Posterior vena cava (tissue), 2 donors: Measurements from ENCODE around the gene MGAT3. TPM values are rescaled to one million over a fixed set of nuclear protein-coding genes. Genes with fewer than 3 reads are reported as not detected.

Source experiments
- DNase-seq: peaks from one replicate; pipeline ENCODE4 v3.0.0-alpha.2; 2020; ENCODE audit warnings: low spot score
- intact Hi-C, 2 donors: fragments of 100-400 bp; cut with DNase I; formaldehyde crosslinking; loops; one replicate each; pipeline versions ENCODE4 v1.14.1 to v1.14.2; 2022 to 2023
- total RNA-seq, 2 donors: library from RNA; stranded (reverse); fragmentation: NEBNext Ultra II Directional; extraction: Animal tissue kit (Norgen Biotek cat#: 25700); gene quantifications; one replicate each; pipeline ENCODE4 v1.2.1, GENCODE V29; 2021
- donor health status: DM: yes; HTN: yes; CAD: no.
- donor health status: DM: yes; HTN: yes; CAD: no.

MGAT3 gene
- total RNA-seq, 2 donors from 2014 or later: 2.3 to 3.2 TPM

DNA sequence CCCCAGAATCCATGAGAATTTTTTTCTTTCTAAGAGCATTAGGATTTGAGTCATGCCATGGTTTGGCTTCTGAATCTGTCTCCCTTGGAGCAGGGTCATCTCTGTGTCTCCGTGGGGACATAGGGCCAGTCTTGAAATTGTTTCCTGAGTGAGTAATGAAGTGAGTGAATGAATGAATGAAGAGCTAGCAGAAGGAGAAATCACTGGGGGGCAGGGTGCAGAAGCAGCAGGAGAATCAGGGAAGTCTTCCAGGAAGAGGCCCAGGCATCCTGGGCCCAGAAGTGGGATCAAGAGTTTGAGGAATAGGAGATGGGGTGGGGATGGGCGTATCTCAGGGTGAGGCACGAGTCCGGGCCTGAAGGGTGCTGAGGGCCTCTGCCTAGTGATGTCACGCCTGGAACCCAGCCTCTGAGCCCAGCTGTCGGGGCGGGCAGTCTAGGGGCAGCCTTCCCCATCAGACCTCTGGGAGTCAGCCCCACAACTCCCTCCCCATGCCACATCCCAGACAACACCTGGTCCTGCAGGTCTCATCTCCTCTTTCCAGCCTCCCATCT is 12.5 kb upstream of the MGAT3 start:
- intact Hi-C loops: no loop called here
- DNase-seq: no peak

DNA sequence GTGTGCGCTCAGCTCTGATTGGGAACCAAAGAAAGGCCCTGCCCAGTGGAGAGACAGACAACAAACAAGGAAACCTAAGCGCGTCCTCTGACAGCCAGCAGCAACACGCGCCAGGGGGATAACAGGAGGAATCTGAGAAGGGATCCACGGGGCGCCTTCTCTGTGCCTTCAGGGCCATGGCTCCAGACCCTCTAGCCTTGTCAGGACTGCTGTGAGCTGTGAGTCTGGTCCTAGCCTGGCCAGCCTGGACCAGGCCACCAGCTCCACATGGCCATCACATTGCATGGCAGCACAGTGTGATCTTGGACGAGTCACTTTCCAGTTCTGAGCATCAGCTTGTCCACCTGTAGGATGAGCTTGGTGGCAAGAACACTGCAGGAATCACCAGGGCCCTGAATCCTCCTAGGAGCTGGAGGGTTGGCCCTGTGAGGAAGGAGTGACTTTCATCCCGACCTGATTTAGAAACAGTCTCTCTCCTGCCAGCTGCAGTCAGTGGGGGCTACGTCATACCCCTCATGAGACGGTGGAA is 11.8 kb upstream of the MGAT3 start:
- no peak for DNase-seq
- intact Hi-C loops: no loop called here

DNA sequence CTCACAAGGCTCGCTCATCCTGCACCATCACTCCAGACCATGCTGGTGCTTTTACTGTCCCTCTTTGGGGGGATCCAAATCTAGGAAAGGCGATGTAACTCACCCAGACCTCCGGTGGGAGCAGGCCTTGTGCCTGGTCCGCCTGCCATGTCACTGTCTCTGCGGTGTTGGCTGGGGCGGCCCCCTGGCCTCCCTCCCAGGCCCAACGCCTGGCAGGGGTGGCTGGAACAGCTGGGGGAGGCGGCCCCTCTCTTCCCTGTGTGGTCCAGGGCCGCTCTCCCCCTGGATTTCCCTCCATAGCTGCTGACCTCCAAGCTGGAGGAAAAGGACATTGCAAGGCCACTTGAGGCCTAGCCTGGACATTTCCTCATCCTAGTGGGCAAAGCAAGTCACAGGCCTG is 11.1 kb upstream of the MGAT3 start:
- intact Hi-C loops: no loop called here
- DNase-seq: no peak

DNA sequence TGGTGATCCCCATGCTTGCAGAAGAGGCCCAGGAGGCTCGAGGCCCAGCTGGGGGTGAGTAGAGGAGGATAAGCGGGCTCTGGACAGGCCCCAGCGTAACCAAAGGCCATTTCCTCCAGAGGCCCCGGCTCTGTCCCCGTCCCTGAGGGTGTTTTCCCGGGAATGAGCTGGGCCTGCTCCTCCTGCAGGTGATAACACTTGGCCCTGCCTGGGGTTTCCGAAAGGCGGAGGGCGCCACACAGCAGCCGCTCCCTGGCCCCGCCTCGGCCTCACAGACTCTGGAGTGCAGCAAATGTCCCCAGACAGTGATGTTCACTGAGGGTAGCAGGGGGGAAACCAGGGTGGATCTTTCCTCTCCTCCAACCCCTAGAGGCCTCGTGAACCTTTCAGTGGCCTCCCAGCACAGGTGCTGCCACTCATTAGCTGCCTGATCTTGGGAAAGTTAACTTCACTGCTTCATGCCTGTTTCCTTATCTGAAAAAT is 10.5 kb upstream of the MGAT3 start:
- no peak for DNase-seq
- intact Hi-C loops: no loop called here

DNA sequence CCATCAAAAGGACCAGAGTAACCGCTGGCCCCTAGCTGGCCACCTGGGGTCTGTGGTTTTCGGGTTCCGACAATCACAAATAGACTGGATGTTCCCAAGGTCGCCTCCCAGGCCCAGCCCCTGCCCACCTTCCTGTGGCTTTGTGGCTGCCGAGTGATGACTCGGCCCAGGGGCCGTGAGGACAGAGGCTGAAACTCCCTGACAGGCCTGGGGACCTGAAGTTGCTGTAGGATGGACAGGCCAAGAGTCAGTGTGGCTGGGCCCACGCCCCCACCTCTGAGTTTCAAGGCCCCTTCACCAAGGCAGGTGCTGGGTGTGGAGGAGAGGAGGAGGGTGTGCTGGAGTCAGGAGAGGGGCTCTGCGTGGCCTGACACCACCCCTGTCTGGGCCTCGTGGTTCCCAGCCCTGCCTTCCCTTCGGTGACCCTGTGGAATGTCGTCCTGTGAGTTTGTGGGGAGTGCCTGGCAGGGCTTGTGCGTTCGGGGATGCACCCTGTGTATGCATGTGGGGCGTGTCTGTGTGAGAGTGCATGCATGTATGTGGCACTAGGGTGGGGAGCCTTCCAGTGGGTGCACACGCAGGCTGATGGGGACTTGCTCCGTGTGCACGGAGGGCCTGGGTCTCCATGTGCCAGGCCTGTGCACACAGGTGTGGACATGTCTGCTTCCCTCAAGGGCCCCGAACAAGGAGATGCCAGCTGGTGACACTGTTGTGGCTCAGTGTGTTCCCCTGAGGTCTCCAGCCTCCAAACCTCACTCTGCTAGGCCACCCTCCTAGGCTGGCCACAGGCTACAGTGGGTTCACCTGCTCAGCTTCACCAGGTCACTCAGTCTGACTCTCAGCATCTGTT is 8.4 kb upstream of the MGAT3 start:
- intact Hi-C loops: loop anchor here in 1 of 2 donors (1.0 kb wide), 1 partner anchor 24 kb away; no protein-coding TSS in a partner anchor
- no peak for DNase-seq

DNA sequence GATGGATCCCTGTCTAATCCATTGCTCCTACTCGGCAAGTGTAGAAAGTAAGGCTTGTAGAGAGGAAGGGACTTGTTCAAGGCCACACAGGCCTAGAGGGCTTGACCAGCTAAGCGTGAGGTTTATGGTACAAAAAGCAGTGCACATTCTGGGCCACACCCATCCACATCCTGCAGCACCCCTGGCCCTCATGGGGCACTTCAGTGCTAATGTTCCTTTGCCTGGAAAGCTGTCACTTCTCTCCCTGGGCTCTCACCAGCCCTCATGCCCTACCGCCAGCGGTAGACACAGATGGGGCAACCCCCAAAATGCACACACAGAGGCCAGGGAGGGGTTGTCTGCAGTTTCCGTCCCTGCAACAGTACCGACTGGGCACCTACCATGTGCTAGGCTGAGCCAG is 7.1 kb upstream of the MGAT3 start:
- no peak for DNase-seq
- intact Hi-C loops: loop anchor here in 1 of 2 donors (1.0 kb wide), 1 partner anchor 25 kb away; no protein-coding TSS in a partner anchor

DNA sequence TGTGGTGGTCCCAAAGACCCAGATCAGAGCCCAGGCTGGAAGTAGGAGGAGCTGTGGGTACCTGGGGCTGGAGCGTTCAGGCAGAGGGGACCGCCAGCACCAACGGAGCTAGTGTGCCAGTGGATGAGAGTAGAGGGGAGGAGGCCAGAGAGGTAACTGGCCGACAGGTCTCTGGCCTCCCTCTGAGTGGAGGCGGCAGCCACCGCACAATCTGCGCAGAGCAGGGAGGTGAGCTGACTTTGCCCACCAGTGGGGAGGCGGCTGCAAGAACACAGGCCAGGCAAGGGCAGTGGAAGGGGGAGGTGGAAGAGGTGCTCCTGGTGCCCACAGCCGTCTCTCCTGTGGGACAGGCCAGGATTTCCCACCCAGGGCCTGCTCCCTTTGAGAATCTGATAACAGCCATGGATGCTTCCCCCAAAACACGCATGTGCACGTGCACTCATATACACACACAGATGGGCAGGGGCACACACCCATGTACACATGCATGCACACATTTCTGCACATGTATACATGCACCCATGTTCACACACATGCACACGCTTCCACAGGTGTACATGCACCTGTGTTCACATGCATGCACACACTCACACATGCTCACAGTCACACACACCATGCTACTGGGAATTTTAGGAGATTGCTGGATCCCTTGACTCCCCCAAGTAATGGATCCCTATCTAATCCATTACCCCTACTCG is 6.4 kb upstream of the MGAT3 start:
- intact Hi-C loops: no loop called here
- no peak for DNase-seq

DNA sequence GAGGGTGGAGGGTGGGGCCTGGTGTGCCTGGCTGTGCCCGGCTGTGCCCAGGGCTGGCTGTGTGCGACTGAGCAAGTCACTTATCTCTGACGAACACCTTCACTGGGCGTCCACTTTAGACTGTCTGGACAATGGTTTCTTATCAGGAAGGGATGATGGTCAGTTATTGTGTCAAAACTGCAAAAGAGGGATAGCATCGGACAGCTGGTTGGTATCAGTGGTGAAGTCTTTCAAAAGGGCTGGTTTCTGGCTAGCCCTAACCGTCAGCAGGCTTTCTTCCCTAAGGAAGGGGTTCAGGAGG is 4.1 kb upstream of the MGAT3 start:
- DNase-seq: no peak
- intact Hi-C loops: no loop called here

DNA sequence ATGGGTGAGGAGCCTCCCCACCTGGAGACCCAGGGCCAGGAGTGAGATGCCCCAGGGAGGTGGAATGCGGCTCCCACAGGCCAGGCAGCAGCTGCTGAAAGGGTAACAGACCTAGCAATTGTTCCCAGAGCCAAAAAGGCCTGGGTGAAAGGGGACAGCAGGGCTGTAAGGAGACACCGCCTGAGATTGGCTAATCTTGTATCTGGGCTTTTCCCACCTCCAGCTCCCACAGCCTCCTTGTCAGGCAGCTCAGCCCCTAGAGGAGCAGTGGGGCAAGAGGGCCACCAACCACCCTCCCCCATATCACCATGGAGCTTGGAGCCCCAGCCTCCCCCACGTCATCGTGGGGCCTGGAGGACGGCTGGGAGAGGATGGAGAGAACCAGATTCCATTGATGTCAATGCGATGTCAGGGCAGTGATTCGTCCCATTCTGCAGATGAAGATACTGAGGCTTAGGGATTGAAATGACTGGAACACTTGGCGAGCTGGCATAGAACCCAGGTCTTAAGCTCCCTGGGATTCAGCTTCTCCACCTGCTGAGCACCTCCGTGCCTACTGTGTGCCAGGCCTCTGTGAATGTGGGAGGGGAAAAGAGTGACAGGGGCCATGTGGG is 2.9 kb upstream of the MGAT3 start:
- intact Hi-C loops: no loop called here
- DNase-seq: no peak

DNA sequence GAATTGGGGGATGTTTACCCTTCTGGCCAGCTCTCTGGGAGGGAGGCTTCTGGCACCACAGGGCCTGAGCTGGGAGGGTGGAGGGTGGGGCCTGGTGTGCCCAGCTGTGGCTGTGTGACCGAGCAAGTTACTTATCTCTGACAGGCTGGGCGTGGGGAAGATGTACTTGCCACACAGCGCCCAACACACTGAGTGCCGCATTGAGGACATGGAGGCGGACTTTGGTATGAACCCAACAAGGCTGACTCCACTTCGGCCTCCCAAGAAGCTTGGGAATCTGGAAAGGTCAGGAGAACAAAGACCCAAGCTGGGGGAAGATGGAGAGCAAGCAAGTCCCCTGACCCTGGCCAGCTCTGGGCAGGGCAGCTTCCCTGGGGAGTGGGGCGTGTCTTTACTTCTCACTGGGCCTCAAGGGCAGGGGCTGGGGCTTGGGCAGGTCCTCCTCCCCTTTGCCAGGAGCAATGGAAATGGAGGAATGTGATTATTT is 2.4 kb upstream of the MGAT3 start:
- DNase-seq: no peak
- intact Hi-C loops: no loop called here

DNA sequence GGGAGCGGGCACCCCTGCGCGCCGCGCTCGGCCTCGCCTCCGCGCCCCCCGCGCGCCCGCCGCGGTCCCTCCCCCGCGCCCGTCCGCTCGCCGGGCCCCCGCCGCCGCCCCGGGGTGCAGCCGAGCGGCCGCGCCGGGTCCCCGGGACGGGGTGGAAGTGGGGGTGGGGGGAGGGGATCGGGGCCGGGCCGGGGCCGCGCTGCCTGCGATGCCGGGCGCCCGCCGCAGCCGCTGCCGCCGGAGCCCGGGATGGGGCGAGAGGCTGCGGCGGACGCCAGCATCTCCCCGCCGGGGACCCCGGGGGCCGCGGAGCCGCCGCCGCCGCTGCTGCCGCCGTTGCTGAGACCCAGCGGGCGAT is 365 bp downstream of the MGAT3 start:
- DNase-seq: no peak
- intact Hi-C loops: no loop called here

DNA sequence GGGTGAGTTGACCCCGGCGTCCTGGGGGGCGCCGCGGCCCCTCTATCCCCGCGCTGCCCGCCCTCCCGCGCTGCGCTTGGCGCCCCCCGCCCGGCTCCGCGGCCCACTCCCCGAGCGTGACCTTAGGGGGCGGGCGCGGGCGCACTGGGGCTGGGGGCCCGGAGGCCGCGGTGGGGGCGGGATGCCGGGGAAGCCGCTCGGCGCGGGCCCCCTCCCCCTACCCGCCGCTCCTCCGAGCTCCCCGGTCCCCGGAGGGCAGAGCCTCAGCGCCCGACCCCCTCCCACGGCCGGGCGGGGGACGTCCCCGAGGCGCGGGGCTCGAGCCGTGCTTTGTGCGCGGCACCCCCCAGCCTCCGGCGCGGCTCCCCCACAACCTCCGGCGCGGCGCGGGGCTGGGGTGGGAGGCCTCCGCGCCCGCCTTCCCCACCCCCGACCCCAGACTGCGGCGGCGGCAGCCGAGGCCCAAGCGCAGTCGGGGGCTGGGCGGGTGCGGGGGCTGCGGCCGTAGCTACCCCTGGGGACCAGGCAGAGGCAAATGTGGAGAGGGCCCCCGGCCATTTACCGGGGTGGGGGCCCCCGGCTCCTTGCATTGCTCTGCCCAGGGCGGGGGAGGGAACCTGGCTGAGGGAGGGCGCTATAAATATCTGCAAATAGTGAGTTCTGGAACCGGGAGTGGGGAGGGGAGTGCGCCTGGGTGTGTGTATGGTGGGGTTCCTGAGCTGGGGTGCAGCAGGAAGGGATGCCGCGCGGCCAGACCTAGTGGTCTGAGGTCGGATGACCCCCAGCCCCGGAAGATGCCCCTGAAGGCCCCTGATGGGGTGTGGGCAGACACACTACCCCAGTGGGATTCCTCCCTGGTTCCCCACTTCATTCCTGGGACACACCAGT is 988 bp downstream of the MGAT3 start:
- DNase-seq: no peak
- intact Hi-C loops: no loop called here

DNA sequence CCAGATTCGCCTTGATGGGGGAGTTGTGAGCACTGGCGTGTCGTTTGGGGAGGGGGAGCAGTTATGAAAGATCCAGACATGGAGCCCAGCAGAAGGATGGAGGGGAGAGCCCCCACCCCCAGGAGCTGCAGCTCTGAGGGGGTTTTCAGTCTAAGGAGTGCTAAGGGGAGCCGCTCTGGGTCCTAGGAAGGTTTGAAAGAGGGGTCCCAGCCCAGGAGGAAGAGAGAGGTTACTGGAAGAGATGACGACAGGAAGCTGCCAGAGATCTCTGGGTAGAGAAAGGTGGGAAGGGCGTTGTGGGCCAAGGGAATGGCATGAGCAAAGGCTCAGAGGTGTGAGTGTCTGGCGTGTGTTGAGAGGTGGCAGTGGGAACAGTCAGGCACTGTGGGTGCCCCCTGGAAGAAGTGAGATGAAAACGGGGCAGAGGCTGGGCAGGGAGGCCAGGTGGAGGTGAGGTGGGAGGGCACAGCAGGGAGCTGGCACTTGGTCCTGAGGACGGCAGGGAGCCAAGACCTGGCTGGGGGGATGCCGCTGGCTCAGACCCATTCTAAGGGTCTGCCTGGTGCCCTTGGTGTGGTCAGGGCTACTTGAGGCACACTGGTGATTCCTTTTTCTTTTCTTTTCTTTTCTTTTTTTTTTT is 1.8 kb downstream of the MGAT3 start:
- DNase-seq: no peak
- intact Hi-C loops: no loop called here

DNA sequence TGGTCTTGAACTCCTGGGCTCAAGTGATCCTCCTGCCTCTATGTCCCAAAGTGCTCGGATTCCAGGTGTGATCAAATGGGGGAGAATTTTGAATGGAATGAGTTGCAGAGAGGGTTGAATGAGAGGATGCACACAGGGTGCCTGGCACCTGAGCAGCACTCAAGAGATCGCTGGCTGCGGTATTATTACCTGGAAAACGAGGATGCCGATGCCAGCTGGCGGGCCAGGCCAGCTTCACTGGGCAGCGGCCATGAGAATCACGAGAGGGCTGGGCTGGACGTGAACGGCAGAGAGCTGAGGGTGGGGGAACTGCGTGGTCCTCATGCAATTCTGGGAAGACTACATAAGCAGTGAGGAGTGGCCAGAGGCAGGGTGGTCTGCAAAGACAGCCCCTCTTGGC is 2.9 kb downstream of the MGAT3 start:
- intact Hi-C loops: no loop called here
- no peak for DNase-seq

DNA sequence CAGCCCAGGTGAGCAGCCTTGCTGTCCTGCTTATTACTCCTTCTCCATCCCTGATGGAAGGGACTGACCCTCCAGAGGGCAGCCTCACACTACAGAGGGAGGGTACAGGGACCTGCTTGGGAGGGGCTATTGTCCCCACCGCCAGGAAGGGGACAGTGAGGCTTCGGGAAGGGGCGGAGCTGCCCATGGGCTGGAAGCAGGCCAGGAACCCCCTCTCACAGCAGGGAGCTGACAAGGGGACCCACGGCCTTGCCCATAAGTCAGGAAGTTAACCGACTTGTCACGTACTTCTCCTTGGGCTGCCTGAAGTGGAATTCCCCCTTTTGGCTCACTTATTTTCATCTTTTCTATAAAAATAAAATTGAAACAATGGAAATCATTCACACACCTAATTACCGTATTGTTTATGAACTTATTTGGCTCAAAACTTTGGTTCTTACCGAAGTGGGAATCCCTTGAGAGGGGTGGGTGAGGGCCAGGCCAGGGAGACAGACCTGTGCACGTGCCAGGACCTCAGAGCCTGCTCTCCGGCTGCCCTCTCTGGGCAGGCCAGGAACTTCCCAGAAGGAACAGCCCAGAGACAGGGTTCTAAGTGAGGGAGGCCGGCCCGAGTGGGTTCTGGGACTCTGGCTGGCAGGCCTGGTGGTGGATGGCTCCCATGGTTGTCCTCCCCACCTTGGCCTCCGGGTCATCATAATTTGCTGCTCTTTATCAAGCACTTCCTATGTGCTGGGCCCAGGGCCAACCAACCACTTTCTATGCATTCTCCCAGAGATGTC is 5.8 kb downstream of the MGAT3 start:
- intact Hi-C loops: no loop called here
- no peak for DNase-seq

DNA sequence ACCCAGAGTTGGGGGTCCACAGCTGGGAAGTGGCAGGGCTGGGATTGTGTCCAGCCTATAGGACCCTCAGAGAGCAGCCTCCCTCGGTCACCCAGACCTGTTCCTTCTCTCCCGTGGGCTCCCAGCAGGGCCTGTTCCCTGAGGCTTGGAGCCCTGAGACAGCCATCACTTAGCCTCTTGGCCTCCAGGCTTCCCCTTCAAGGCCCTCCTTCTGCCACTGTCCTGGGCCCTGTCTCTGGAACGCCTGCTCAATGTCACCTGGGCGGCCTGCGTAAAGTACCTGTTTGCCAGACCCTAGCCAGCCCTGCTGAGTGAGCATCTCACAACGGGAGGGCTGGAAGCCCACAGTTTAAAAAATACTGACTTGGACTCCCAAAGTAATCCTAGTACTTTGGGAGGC is 6.5 kb downstream of the MGAT3 start:
- DNase-seq: no peak
- intact Hi-C loops: no loop called here

DNA sequence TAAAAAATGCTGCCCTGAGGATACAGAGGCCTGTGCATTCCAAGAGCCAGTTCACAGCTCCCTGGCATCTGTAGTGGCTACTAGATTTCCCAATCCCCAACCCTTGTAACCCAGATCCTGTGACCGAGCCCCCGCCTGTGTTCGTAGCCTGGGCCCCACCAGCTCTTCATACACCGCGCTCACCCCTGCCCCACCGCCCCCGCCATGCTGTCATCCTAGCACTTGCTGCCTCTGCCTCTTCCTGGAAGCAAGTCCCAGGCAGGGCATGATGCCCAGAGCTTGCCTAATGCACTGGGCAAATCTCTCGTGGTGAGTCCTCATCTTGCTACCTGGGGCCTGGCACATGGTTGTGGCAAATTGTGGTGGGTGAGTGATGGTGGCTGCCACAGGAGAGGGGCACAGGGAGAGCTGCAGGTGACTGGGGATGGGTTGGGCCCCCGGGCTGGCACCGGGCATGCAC is 7.1 kb downstream of the MGAT3 start:
- no peak for DNase-seq
- intact Hi-C loops: no loop called here
